GM19351 (cell line): Measurements from ENCODE around the gene LRP1B.
"Not testable (repeated sequence)": the region's sequence is repeated elsewhere in the genome, so short reads cannot be mapped to it uniquely, and the experiment has no call there.

ENCODE experiments used
- ATAC-seq: cut with Tn5 transposase; IDR thresholded peaks from one replicate; pipeline ENCODE4 v1.9.1; 2021; ENCODE audit warnings: mild to moderate bottlenecking, moderate library complexity; ENCODE audit not compliant: unreplicated experiment

Gene LRP1B

GRCh38 chr2:140669911-140670310 is 1460.9 kb downstream of the LRP1B start:
- no peak for ATAC-seq

GRCh38 chr2:140667203-140667602 is 1463.6 kb downstream of the LRP1B start:
- ATAC-seq: no peak

GRCh38 chr2:140662504-140662903 is 1468.3 kb downstream of the LRP1B start:
- ATAC-seq: no peak

GRCh38 chr2:140658760-140659692 is 1471.8 kb downstream of the LRP1B start:
- no peak for ATAC-seq

GRCh38 chr2:140657657-140658056 is 1473.2 kb downstream of the LRP1B start:
- no peak for ATAC-seq

- no peak for ATAC-seq
Observed at GRCh38 chr2:140654565-140654964, 1476.3 kb downstream of the LRP1B start.

GRCh38 chr2:140650825-140651224 is 1480.0 kb downstream of the LRP1B start:
- no peak for ATAC-seq

- not testable (repeated sequence) for ATAC-seq
Observed at GRCh38 chr2:140650134-140650533, 1480.7 kb downstream of the LRP1B start.

- ATAC-seq: no peak
Observed at GRCh38 chr2:140648393-140648792, 1482.4 kb downstream of the LRP1B start.

GRCh38 chr2:140643761-140644187 is 1487.0 kb downstream of the LRP1B start:
- ATAC-seq: no peak

GRCh38 chr2:140641163-140641562 is 1489.7 kb downstream of the LRP1B start:
- peak; percentile 43 for ATAC-seq

- ATAC-seq: peak; percentile 95
Observed at GRCh38 chr2:140639628-140640027, 1491.2 kb downstream of the LRP1B start.

GRCh38 chr2:140630557-140630956 is 1500.3 kb downstream of the LRP1B start:
- no peak for ATAC-seq

- ATAC-seq: no peak
Observed at GRCh38 chr2:140627885-140628284, 1502.9 kb downstream of the LRP1B start.

- ATAC-seq: no peak
Observed at GRCh38 chr2:140627136-140627535, 1503.7 kb downstream of the LRP1B start.

GRCh38 chr2:140624200-140624599 is 1506.6 kb downstream of the LRP1B start:
- no peak for ATAC-seq

GRCh38 chr2:140621583-140622362 is 1509.0 kb downstream of the LRP1B start:
- no peak for ATAC-seq

GRCh38 chr2:140604788-140605187 is 1526.0 kb downstream of the LRP1B start:
- ATAC-seq: peak; percentile 77

- ATAC-seq: no peak
Observed at GRCh38 chr2:140604096-140604495, 1526.7 kb downstream of the LRP1B start.

GRCh38 chr2:140603416-140603815 is 1527.4 kb downstream of the LRP1B start:
- no peak for ATAC-seq

GRCh38 chr2:140601801-140602200 is 1529.0 kb downstream of the LRP1B start:
- no peak for ATAC-seq

- ATAC-seq: no peak
Observed at GRCh38 chr2:140601342-140601741, 1529.5 kb downstream of the LRP1B start.
